ENCODE data around the gene ACSM3.
A peak's percentile ranks its signal among the peaks of the same experiment; 100 is the strongest.
"Not testable (repeated sequence)": the region's sequence is repeated elsewhere in the genome, so short reads cannot be mapped to it uniquely, and the experiment has no call there.

The ACSM3 gene

DNA sequence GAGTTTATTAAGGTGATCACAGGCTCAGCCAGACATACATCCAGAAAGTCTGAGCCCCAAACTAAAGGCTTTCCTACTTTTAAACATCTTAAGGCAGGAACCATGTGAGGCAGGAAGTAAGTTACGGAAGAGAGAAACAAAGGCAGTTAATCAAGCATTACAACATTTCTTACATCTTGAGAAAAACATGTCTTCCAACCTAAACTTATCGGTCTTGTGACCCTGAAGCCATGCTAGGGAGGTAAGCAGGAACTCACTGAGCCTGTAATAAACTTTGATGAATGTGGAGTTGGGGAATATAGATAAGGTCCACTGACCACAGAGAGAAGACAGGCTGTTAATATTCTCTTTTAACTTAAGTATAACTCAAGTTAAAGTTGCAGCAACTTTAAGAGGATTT, 3.5 kb upstream of the ACSM3 start:
- DNase-seq, result no peak

DNA sequence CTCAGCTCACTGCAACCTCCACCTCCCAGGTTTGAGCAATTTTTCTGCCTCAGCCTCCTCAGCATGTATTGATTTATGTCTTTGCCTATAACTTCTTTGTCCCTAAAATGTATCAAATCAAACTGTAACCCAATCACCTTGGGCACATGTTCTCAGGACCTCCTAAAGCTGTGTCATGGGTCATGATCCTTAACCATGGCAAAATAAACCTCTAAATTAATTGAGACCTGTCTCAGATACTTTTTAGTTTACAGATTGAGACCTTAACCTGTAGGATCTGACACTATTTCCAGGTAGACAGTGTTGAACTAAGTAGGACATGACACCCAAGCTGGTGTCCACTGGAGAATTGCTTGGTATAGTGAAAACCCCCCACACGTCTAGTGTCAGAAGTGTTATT, 2.6 kb upstream of the ACSM3 start:
- DNase-seq, result no peak

DNA sequence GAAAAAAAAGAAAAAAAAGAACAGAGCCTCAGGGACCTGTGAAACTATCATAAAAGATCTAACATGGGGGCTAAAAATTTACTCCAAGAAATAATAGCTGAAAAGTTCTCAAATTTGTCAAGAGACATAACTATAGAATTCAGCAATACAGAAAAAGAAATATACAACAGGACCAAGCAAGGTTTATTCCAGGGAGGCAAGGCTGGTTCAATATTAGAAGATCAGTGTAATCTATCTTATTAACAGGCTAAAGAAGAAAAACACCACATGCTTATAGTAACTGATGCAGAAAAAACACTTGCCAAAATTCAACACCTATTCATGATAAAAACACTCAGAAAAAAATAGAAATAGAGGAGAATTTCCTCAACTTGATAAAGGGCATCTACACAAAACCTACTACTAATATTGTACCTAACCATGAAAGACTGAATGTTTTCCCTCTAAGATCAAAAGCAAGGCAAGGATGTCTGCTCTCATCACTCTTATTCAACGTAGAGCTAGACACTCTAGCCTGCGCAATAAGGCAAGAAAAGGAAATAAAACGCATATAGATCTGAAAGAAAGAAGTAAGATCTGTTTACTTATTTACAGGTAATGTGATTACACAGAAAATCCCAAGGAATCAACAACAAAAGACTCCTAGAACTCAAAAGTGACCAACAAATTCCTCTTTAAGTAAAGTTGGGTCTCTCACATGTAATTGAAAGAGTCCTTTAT, 1.2 kb upstream of the ACSM3 start:
- DNase-seq, result no peak

DNA sequence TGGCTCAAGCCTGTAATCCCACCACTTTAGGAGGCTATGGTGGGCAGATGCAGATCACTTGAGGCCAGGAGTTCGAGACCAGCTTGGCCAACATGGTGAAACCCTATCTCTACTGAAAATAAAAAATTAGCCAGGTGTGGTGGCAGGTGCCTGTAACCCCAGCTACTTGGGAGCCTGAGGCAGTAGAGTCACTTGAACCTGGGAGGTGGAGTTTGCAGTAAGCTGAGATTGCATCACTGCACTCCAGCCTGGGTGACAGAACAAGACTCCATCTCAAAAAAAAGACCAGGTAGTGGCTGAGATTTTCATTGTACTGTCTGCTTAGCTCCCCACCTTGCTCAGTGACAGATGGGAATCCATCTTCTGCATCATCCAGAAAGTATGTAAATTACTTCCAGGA, 634 bp downstream of the ACSM3 start:
- DNase-seq, result not testable (repeated sequence)

DNA sequence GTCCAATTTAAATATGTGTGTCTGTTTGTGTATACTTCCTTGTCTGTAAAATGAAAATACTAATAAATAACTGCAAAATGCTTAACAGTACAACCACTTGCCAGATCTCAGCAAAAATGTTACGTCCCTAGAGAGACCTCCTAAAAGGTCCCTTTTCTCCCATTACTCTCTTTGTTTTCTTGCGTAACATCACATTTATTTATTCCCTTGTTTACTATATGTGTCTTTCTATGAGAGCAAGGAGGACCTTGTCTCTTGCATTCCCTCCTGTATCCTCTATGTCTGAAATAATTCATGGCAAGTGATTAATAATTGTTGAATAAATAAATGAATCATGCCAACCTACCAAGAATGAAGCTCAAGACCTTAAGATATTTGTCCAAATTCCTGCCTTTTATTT, 1.9 kb downstream of the ACSM3 start:
- DNase-seq, result no peak

DNA sequence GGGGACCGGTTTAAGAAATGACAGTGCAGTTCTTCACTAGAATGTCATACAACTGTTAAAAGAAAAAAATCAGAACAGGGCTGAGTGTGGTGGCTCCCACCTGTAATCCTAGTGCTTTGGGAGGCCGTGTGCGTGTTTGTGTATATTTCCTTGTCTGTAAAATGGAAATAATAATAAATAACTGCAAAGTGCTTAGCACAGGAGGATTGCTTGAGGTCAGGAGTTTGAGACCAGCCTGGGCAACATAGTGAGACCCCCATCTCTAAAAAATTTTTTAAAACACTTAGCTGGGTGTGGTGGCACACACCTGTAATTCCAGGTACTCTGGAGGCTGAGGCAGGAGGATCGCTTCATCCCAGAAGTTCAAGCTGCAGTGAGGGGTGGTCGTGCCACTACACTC, 2.5 kb downstream of the ACSM3 start:
- no peak for DNase-seq

DNA sequence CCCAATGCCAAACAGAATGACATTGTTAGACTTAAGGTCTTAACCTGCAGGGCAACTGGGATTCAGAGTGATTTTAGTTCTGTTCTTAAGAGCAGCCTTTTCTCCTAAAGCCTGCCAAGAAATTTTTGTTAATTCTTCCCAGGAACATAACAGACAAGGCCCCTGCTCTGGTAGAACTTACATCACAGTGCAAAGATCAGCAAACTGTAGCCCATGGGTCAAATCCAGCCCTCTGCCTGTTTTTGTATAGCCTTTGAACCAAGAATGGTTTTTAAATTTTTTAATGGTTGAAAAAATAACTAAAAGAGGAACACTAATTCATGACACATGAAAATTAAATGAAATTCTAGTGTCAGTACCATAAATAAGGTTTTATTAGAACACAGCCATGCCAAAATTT, 3.8 kb downstream of the ACSM3 start:
- no peak for DNase-seq

DNA sequence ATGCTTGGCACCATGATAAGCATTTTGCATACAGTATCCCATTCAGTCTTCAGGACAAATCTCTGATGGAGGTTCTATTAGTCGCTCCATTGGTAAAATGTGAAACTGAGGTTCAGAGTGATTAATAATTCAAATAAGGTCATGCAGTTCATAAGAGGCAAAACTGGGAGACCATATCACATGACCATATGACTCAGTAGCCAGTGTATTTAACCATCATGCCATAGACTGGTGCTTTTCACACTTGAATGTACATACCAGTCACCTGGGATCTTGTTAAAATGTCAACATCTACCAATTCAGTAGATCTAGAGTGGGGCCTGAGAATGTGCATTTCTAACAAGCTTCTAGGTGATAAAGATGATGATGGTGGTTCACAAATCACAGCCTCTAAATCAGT, 4.3 kb downstream of the ACSM3 start:
- no peak for DNase-seq

DNA sequence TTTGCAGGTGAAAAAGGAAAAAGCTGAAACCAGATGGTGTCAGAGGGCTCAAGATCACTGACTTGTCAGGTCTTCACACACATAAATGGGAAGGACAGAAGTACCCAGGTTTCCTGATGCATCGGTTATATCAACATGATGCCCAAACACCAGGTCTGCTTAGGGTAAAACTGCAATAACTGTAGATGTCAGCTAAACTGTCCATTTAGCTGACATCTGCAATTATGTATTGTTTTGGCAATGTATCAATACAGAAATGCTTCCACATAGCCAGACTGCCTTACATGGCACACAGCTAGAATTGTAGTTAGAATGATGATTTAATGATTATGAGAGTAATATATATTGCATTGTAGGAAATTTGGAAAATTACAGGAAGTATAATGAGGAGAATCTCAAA, 5.0 kb downstream of the ACSM3 start:
- no peak for DNase-seq

DNA sequence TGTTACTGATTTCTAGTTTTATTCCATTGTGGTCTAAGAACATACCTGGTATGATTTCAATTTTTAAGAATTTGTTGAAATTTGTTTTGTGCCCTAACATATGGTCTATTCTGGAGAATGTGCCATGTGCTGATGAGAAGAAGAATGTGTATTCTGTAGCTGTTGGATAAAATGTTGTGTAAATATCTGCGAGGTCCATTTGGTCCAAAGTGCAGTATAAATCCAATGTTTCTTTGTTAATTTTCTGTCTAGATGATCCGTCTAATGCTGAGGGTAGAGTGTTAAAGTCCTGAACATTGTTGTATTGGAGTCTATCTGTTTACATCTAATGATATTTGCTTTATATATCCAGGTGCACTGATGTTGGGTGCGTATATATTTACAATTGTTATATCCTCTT, 9.9 kb downstream of the ACSM3 start:
- no peak for DNase-seq

DNA sequence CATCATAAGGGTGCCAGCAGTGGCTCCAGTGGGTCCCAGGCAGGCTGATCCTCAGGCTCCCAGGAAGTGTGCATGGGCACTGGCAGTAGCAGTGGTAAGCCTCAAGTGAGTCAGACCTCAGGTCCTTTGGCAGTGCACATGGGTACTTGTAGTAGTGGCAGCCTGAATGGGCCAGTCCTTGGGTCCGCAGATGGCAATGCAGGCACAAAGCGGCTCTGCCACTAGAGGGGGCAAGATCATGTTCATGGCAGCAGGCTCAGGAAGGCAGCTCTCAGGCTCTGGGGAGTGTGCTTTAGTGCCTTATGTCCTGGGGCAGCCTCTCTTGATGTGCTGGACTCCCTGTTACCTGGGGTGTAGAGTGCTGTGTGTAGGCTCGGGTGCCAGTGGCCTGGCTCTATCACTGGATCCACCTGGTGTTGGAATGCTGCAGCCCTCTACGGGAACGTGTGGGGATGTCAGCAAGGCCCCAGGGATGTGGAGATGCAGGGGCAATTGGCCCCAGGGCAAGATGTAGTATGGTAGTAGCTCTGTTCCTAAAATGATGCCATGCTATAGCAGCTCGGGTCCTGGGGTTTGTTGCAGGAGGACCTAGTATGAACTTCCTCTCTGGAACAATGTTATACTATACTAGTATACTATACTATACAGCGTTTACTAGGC, 11.0 kb downstream of the ACSM3 start:
- DNase-seq, result peak; percentile 49 to 64

DNA sequence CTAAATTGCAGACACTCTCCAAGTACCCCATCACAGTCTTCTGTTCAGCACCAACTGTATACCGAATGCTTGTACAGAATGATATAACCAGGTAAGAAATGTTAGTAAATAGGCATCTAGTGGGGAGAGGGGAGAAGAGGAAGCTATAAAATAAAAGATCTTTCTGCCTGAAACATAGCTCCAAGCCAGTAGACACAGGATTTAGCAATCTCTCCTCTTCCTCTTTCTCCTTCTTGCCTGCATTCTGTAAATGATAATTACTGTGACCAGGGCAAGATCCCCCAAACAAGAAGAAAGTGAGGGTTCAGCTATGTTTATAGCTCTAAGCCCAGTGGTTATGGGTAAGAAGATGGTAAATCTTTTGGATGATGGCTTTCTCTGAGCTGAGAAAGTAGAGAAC, 17.9 kb downstream of the ACSM3 start:
- DNase-seq, result no peak

DNA sequence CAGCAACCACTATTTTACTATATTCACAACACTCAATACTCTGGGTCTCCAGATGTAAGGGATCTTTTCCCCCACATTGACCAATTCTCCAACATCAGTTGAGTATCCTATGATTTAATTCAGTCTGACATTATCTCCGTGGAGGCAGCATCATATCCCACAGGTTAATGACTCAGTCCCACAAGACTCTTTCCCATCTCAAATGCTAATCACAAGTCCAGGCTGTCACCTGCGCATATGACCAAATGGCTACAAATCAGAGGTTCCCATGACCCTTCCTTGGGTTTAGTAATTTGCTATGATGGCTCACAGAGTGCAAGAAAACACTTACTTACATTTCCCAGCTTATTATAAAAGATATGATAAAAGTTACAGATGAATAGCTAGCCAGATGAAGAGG, 18.7 kb downstream of the ACSM3 start:
- DNase-seq, result no peak

DNA sequence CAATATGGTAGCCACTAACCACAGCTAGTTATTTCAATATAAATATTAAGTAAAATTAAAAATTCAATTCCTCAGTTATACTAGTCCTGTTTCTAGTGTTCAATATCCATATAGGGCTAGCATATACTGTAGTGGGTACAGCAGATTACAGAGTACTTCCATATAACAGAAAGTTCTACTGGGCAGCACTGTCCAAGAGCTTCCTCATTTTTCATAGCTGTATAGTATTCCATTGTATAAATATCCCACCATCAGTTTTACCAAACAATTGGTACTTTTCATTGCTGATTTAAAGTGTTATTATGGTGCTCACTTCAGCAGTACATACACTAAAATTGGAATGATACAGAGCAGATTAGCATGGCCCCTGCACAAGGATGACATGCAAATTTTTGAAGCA, 20.4 kb downstream of the ACSM3 start:
- DNase-seq, result no peak

DNA sequence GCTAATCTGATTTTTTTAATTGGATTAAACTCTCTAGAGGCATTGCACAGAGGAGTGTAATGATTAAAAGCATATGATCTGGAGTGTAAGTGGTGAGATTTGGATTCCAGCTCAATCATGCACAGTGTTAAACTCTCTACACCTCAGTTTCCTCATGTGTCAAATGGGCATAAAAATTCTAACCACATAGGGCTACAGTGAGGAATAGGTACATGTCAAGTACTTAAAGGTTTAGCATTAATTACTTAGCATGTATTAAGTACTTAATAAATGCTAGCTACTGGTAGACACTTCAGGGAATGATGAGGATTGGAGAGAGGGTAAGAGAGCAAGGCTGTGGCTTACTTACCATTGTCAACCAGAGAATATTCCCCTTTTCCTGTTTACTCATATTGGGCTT, 25.3 kb downstream of the ACSM3 start:
- DNase-seq, result no peak

DNA sequence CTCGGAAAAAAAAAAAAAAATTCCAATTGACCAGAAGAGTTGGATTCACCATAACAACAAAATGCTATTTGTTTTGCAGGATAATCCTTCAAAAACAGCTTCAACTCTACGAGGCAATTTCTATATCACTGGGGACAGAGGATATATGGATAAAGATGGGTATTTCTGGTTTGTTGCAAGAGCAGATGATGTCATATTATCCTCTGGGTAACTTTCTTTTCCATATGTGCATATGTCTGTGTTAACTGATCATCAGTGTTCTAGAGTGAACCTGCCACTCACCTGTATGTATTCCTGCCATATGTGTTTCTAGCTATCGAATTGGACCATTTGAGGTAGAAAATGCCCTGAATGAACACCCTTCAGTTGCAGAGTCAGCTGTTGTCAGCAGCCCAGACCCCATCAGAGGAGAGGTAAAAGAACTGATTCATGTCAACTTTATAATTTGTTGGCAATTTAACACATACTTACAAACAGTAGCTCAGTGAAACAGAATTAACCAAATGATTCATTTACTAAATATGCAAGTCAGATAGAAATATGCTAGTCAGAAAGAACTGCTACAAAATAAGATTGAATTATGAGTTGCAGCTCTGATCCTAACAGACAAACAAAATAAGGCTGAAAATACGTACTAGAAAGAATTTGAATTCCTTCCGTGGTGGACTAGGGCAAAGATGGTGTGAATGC, 28.3 kb downstream of the ACSM3 start:
- no peak for DNase-seq

DNA sequence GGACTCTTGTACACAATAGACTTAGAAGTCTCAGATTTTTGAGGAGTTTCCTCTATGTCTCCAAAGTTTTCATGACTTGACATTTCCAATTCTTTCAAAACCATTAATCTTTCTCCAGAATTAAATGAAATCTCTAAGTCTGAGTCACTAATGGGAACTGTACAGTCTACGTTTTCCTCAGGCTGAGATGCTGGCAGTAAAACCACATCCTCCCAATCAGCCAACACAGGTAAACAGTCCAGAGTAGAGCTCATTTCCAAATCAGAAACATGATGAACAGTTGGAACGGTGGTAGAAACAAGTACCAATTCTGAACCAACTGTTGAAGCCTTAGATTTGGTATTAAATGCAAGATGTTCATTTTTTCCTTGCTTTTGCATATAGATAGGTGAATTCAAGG, 34.5 kb downstream of the ACSM3 start:
- peak in 1 of 2 donors; percentile 17 for DNase-seq

DNA sequence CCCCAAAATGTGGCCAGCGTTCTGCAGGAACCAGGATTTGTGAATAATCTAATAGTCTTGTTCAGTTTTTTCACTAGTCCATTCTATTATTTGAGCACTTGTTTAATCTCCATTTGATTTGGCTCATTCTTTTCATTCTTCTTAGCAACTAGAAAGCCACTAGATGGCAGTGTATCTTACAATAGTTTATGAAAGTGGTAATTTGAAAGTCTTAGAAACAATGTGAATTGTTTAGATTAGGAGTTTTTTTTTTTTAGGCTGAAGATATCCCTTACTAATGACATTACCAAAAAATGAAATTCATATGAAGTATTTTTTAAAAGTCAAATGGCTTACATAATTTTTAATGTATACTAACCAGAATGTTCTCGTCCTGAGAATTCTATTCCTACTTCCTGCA, 35.8 kb downstream of the ACSM3 start:
- DNase-seq, result peak in 1 of 2 donors; percentile 17

DNA sequence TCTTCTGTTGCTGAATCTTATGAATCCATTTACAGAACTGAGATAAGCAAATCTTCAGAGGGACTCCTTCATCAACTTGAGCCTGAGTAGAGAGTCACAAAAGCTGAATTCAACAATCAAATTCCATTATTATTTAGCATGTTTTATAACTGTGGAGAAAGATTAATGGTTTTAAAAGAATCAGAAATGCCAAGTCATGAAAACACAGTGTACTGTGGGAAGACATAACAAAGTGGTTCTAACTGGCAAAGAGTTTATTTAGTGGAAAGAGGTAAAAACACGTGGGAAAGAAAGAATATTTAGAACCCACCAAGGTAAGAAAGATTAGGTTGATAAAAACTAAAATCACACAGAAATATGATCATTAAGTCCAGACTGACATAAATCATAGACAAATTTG, 37.5 kb downstream of the ACSM3 start:
- no peak for DNase-seq

DNA sequence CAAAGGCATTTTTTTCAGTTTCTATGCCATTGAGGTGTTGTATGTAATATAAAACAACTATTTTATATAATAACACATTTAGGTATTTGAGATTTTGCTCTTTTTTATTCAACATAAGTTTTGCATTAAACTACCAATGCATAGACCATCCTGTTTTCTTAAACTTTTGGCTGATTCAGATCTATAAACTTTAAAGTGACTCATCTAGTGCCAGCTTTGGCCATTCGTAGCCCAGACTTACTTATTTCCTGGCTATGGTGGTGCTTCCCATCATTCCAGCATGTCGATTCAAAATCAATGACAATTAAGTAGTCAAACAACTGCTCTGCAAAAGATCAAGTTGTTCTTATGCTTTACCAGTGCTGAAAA, 39.4 kb downstream of the ACSM3 start:
- DNase-seq, result no peak

DNA sequence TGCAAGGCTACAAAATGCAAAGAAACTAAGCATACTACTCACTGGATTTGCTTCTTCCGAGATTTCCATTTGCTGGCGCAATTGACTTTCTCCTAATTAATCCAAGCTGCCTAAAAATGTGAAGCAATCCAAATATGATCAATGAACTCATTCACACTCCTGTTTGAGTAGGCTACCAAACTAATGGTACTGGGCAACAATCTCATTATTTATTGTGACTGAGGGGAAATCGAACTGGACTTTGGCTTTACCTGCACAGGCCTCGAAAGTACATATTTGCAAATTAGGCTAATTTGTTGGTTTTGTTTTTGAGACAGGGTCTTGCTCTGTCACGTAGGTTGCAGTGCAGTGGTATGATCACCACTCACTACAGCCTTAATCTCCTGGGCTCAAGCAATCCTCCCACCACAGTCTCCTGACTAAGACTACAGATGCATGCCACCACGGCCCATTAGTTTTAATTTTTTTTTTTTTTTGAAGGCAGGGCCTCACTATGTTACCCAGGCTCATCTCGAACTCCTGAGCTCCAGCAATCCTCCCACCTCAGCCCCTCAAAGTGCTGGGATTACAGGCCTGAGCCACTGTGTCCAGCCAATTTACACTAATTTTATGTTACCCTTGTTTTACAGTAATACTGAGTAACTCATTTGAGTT, 39.9 kb downstream of the ACSM3 start:
- DNase-seq, result no peak

DNA sequence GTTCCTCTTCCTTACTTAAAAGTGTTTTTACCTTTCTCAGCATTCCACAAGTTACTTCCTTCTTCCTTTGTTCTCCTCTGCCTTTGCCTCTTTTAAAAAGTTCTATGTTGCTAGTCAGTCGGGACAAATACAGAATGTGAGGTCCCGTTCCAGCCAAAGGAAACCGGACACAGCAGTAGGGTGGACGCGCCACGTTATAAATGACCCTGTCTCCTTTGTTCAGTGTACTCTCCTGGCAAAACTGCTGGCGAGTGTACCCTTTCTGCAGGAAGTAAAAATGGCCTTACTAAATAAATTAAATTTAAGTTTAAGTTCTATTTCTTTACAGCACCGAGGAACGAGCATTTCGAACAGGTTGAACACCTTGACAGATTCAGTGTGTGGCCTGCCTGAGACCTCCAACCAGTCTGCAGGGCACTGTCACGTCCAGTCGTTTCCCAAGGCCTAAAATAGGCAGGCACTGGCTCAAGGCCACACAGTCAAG, 41.9 kb downstream of the ACSM3 start:
- not testable (repeated sequence) for DNase-seq

DNA sequence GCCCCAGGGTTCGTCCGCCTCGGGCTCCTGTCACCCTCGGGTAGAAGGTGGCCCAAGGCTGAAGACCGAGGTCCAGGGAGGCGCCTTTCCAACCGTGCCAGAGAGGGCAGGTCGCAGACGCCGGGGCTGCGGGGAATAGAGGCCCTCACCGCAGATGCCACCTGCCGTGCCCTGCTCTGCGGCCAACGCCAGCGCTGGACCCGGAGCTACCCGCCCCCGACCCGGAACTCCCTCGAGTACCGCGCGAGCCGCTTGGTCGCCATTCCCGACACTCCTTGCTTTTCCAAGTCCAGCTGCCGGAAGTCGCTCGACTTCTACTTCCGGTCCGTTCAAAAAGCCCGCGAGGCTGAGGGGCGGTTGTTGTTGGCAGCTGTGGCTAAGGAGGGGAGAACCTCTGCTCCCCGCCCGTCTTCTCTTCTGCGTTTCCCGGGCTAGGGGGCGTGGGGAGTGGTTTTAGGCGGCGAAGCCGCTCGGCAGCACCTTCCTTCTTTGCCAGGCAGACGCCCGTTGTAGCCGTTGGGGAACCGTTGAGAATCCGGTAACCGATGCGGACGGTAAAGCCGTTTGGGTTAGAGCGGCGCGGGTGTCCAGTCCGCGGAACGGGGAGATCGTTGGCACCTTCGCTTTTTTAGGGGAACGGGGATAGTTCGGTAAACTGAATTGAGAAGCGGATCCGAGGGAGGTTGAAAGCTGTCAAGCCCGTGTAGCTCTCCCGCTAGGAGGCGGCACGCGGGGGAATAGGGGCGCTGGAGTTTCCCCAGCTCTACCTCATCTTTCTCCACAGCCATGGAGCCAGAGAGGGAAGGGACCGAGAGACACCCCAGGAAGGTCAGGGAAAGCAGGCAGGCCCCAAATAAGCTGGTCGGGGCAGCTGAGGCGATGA, 42.6 kb downstream of the ACSM3 start, which contains the start of the genes ERI2 and REXO5:
Gene ERI2 (minus strand): TSS at position 305 of the 883 bp plus-strand sequence. CDS start 42 bp downstream, at position 263.
Gene REXO5 (plus strand): TSS at position 360 of the 883 bp plus-strand sequence. CDS start 427 bp downstream, at position 787.
- DNase-seq, result peak; percentile 75 to 81

All from CD4-positive, alpha-beta T cell treated with Interferon alpha-2 for 1 hour (primary cell).